AG04450 (cell line): ENCODE results near the gene HEXIM2. TPM values are rescaled to one million over a fixed set of nuclear protein-coding genes. Genes with fewer than 3 reads are reported as not detected.

Experiments used
- CTCF ChIA-PET: fragments of 300-600, 350-600 bp; formaldehyde crosslinking; extraction: SDS; loops from one replicate; lab custom pipeline; 2022; ENCODE audit warnings: antibody characterized with exemption, inconsistent platforms; lab: Charles Lee
- POLR2A ChIA-PET: fragments of 350-600 bp; formaldehyde crosslinking; extraction: SDS; loops from one replicate; lab custom pipeline; 2021; ENCODE audit warnings: antibody characterized with exemption, inconsistent platforms; lab: Yijun Ruan, JAX
- DNase-seq: peaks from one replicate; pipeline ENCODE4 v3.0.0-alpha.2; 2011; ENCODE audit warnings: low read depth, low spot score
- H3K27ac ChIP-seq: one replicate; pipeline ENCODE4 v1.5.1; 2012; ENCODE audit warnings: low read depth, low read length, control low read depth
- H3K27me3 ChIP-seq: one replicate; pipeline ENCODE4 v1.6.0; 2012; ENCODE audit warnings: low read length; ENCODE audit not compliant: control insufficient read depth, insufficient read depth
- H3K4me3 ChIP-seq: 2 replicates; pipeline ENCODE4 v1.5.1; 2011; ENCODE audit warnings: mild to moderate bottlenecking, low read depth, low read length, control low read depth
- H3K9me3 ChIP-seq: 2 replicates; pipeline ENCODE4 v1.5.1; 2012; ENCODE audit warnings: low read length; ENCODE audit not compliant: control insufficient read depth, insufficient read depth
- polyA plus RNA-seq: library from polyadenylated mRNA; depleted of rRNA; stranded (reverse); fragments of >200 nt; gene quantifications from 2 replicates; pipeline ENCODE4 v1.2.3, GENCODE V29; 2011
- TF ChIP-seq, protein P1 (sequence below): IDR thresholded peaks from 2 replicates; pipeline ENCODE4 v1.5.1; 2011; ENCODE audit warnings: low read depth, low read length, control low read depth, inconsistent platforms

HEXIM2 gene
- polyA plus RNA-seq, 1 experiment = 4.2 TPM

DNA sequence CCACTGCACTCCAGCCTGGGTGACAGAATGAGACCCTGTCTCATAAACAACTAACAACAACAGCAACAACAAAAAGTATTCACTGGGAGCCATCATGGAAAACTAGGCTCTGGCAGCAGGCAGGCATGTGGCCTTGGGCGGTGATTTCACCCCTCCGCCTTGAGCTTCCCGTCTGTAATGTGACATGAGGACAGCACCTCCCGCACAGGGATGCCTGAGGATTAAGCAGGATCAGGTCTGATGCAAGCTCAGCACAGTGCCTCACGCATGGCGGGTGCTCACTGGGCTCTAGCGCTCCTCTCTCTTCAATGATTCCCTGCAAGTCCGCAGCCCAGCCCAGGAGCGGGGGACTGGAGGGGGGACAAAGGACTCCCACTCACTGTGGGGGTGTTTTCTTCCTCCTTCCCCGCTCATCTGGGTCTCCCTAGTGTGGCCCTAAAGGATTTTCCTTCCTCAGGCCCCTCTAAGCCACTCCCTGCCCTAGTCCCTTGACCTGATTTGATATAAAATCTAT is 32.2 kb upstream of the HEXIM2 start:
- no peak overlapping the region for H3K4me3 ChIP-seq
- no peaks in the 10 kb centered on the region; the same call in 1 of the 2 replicates for H3K9me3 ChIP-seq
- TF ChIP-seq, protein P1, sequence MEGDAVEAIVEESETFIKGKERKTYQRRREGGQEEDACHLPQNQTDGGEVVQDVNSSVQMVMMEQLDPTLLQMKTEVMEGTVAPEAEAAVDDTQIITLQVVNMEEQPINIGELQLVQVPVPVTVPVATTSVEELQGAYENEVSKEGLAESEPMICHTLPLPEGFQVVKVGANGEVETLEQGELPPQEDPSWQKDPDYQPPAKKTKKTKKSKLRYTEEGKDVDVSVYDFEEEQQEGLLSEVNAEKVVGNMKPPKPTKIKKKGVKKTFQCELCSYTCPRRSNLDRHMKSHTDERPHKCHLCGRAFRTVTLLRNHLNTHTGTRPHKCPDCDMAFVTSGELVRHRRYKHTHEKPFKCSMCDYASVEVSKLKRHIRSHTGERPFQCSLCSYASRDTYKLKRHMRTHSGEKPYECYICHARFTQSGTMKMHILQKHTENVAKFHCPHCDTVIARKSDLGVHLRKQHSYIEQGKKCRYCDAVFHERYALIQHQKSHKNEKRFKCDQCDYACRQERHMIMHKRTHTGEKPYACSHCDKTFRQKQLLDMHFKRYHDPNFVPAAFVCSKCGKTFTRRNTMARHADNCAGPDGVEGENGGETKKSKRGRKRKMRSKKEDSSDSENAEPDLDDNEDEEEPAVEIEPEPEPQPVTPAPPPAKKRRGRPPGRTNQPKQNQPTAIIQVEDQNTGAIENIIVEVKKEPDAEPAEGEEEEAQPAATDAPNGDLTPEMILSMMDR = no peak
- CTCF ChIA-PET = no interaction called here
- POLR2A ChIA-PET = no interaction called here
- H3K27me3 ChIP-seq = no peaks in the 10 kb centered on the region
- no peak for DNase-seq
- no peak overlapping the region for H3K27ac ChIP-seq

DNA sequence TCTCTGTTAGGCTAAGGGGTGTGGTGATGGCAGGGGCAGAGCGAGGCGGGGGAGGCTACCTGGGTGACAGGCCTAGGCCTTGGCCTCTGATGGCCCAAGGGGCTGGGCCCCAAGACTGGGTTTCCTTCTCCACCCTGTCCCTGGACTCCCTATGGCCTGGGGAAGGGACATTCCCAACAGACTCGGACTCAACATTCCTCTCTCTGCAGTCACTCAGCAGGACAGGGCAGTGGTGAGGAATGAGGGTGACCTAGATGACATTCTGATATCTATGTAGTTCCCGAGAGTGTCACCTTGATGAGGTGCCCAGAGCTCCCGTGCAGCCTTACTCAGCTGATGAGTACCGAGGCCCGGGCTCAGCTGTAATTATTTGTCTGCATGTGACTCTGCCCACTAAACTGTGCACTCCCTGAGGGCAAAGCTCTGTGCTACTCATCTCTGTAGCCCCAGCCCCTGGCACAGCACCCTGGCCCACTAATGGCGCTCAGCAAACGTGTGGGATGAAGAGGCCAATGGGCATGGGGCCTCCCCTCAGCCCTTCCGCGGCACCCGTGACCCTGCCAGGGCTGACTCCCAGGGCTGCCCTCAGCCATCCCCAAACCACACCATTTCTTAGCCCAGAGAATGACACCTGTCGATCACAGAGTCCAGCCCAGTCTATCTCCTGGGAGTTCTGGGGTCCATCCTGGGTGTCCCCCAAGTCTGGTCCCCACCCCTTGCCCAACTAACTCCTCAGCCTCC is 31.6 kb upstream of the HEXIM2 start:
- no peak for DNase-seq
- ChIA-PET POLR2A (interaction anchor here (0.6 kb wide), 1 partner anchor 216 kb away, joined by 4 read pairs; no protein-coding TSS in a partner anchor), CTCF (interaction anchor here (0.6 kb wide), 1 partner anchor 19 kb away, joined by 3 read pairs; the partner anchor contains the start of gene HEXIM1)
- Histone ChIP-seq H3K4me3 (no peak overlapping the region), H3K9me3 (no peaks in the 10 kb centered on the region; the same call in 1 of the 2 replicates), H3K27ac (no peak overlapping the region), H3K27me3 (no peaks in the 10 kb centered on the region)
- TF ChIP-seq, protein P1 = no peak

DNA sequence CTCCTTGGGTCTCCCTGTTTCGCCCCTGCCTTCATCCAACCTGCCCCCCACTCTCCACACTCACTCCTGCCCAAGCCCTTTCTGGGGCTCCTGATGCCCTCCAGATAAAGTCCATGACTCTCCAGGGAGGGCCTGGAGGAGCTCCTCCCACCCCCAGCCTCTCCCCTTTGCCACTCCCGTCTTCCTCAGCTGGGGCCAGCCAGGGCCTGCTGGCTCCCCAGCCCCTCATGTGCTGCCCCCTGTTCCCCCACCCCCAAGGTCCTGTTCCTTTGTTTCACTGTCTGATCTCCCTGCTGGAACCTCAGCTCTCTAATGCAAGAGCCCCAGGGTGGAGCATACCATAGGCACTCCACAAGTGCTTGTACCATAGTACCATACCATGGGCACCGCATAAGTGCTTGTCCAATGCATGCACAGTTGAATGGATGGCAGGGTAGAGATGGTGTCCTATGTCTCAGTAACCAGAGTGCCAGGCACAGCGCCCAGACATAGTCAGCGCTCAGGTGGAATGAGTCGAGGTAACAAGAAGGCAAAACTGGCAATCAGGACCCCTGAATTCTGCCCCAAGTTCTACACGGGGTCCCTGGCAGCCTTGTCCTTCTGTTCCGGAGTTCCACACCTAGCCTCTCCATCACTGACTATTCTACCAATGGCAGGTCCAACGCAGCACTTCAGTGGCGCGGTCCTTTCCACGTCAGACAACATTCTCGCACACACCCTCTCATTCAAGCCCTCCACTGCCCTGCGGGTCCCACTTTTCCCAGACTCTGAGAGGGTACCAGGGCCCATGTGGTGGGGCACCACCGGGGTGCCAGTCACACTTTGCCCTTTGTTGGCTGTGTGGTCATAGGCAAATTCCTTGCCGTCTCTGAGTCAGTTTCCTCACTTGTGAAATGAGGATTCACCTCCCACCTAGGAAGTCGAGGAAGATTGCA is 30.7 kb upstream of the HEXIM2 start:
- Histone ChIP-seq H3K4me3 (peak overlapping the region; percentile 83), H3K27ac (no peak overlapping the region), H3K9me3 (no peaks in the 10 kb centered on the region; the same call in 1 of the 2 replicates), H3K27me3 (no peaks in the 10 kb centered on the region)
- TF ChIP-seq, protein P1 = no peak
- POLR2A ChIA-PET = interaction anchor here (0.6 kb wide), 1 partner anchor 215 kb away, joined by 4 read pairs; no protein-coding TSS in a partner anchor
- CTCF ChIA-PET = interaction anchor here (0.5 to 0.8 kb wide), 3 partner anchors 18 to 66 kb away, joined by 3 to 4 read pairs (median 3); partner anchors contain the start of gene HEXIM1
- DNase-seq = no peak

DNA sequence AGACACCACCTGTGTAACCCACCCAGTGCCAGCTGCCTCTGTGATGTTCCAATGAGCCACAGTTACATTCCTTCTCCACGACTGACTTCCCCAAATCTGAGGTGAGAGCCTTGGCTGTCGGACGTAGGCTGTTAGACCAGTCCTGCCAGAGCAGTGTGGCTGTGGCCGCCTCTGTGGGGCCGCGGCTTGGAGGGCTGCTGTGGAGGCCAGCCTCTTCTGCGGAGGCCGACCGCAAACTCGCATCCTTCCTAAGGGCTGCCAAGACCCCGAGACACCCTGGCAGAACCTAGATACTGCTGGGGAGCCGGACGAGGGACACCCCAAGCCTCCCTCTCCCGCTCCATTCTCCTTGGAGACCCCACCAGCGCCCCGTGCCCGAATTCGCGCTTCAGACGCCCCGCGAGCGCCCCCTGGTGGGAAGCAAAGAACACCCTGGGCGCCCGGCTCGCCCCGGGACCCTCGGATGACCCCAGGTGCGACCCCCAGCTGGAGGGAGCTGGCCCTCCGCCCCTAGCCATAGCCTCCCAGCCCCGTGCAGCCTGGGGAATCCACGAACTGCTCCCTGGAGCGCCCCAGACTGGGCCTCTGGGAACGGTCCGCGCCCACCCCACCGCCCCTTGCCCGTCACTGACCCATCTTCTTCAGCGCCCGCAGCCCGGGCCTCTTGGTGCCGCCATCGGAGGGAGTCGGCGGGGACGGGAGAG is 29.9 kb upstream of the HEXIM2 start:
- DNase-seq = no peak
- Histone ChIP-seq H3K27ac (no peak overlapping the region), H3K9me3 (no peaks in the 10 kb centered on the region; the same call in 1 of the 2 replicates), H3K4me3 (peak overlapping the region; percentile 83), H3K27me3 (no peaks in the 10 kb centered on the region)
- CTCF ChIA-PET = interaction anchor here (0.5 to 4.5 kb wide), 7 partner anchors 8 to 67 kb away, joined by 3 to 181 read pairs (median 4); partner anchors contain the start of gene HEXIM1
- POLR2A ChIA-PET = no interaction called here
- TF ChIP-seq, protein P1 = peak; percentile 81
